Measurements from ENCODE around the gene SERGEF.
"Not testable (repeated sequence)": the region's sequence is repeated elsewhere in the genome, so short reads cannot be mapped to it uniquely, and the experiment has no call there.

The SERGEF gene

GRCh38 chr11:18000128-18000527 lies 12.7 kb downstream of the SERGEF start:
- DNase-seq, result not testable (repeated sequence)

DNA sequence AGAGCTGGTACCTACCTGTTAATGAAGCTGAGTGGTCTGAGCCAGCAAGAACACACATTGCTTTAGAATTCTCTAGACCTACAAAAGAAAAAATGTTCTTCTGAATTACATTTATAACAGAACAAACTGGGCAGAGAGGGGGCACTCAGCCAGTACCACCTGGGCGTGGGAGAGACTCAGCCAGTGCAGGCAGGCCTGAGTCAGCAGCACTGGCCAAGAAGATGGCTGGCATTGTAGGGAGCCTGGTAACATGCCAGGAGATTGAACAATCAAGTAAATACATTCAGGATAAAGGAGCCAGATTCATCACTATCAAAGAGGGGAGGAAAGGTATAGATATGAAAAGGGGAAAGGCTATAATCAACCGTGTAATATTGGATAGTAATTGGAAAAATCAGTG lies 19.9 kb downstream of the SERGEF start:
- DNase-seq, result no peak

DNA sequence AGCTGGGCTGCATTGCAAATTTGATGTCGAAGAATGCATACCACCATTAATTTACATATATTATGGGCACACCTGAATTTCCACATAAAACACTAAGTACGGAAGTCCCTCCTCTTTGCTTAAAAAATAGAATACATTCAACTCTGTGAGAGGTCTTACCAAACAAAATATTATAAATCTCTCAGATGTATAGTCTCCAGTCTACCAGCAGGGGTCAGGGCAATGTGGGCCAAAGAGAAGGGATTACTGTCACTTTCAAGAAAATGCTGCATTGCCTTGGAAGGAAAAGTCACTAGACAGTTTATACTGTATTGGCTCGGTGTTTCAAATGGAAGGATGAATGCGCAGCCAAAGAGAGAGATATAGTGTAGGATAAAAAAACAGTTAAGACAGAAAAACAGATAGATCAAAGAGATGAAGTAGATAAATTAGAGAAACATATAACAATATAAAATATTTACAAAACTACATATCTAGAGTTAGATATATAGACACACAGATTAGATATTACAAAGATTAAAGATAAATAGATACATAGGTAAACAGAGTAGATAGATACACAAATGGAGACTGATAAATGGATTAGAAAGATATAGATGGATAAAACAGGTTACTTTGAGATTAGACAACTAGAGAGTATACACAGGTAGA lies 20.9 kb downstream of the SERGEF start:
- no peak for DNase-seq

- DNase-seq, result no peak
Measured at GRCh38 chr11:17989306-17989705, 23.5 kb downstream of the SERGEF start.

DNA sequence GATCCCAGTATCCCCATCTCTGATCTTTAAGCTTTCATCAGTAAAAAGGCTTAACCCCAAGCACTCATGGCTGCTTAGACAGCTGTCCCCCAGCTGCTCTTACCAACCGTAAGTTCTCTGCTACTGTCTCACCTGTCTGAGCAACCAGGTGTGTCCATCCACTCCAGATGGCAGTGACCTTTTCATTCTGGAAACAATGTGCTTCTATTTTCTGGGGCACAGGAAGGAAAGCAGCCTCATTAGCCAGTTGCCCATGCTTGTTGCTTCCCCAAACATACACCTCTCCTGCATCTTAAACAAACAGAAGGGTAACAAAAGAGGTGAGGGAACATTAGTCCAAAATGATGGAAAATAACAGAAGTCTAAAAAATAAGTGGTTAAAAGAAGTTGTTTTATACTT lies 24.4 kb downstream of the SERGEF start:
- DNase-seq, result peak; percentile 78

- DNase-seq, result no peak
Measured at GRCh38 chr11:17987826-17988225, 25.0 kb downstream of the SERGEF start.

GRCh38 chr11:17986711-17987220 lies 26.1 kb downstream of the SERGEF start:
- no peak for DNase-seq

- DNase-seq, result no peak
Measured at GRCh38 chr11:17986007-17986710, 26.7 kb downstream of the SERGEF start.

- DNase-seq, result no peak
Measured at GRCh38 chr11:17985517-17985916, 27.3 kb downstream of the SERGEF start.

- no peak for DNase-seq
Measured at GRCh38 chr11:17983569-17983968, 29.3 kb downstream of the SERGEF start.

GRCh38 chr11:17979770-17980371 lies 33.0 kb downstream of the SERGEF start:
- DNase-seq, result no peak

GRCh38 chr11:17978553-17979287 lies 34.1 kb downstream of the SERGEF start:
- DNase-seq, result no peak

DNA sequence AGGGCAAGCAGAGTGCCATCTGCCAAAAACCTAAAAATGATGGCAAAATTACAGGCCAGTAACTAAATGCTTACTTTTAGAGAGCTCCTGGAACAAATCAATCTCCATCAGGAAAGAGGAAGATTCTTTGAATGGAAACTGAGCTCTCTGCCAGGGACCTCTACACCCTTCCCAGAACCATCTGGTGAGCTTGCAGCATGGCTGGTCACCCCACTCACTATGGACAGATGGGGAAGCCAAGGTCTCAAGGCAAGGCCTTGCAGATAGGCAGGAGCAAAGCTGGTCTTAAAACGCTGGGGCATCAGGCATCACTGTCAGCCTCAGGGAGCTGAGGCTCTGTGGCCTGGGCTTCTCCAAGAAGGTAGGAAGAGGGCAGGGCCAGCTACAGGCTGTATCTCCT lies 36.2 kb downstream of the SERGEF start:
- DNase-seq, result no peak

DNA sequence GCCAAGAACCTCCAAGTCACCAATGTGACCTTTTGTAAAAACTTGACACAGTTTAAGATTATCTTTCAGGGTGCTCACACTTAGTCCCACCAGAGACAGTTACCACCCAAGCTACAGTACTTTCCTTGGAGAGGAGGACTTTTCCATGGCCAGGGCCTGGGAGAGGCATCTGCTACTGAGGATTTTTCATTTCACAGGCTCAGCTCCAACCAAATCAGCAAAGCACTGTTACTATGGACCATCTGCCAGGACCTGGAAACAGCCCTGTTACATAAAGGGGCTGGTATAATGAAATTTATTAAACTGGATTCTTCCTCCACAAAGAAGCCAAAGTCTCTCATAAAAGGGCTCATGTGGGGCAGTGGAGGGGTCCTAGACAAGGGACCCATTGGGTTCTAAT lies 38.6 kb downstream of the SERGEF start:
- no peak for DNase-seq

- no peak for DNase-seq
Measured at GRCh38 chr11:17972987-17973386, 39.9 kb downstream of the SERGEF start.

- no peak for DNase-seq
Measured at GRCh38 chr11:17968206-17968605, 44.6 kb downstream of the SERGEF start.

- DNase-seq, result no peak
Measured at GRCh38 chr11:17967661-17968060, 45.2 kb downstream of the SERGEF start.

- no peak for DNase-seq
Measured at GRCh38 chr11:17960091-17960490, 52.8 kb downstream of the SERGEF start.

DNA sequence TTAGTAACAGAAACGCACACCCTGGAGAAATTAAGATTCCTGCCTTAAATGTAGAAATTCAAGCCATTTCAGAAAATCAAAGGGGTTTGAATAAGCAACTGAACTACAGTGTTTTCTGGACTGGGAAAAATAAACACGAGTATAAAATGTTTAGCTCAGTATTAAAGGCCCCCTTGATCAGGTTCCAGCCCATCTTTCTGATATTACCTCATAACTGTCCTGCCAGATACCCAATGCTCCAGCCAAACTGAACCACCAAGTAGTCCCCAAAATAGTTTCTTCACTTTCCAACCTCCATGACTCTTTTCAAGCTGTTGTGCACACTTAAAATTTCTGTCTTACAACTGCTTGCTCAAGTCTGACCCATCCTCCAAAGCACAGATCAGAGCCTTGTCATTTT lies 54.4 kb downstream of the SERGEF start:
- DNase-seq, result no peak

DNA sequence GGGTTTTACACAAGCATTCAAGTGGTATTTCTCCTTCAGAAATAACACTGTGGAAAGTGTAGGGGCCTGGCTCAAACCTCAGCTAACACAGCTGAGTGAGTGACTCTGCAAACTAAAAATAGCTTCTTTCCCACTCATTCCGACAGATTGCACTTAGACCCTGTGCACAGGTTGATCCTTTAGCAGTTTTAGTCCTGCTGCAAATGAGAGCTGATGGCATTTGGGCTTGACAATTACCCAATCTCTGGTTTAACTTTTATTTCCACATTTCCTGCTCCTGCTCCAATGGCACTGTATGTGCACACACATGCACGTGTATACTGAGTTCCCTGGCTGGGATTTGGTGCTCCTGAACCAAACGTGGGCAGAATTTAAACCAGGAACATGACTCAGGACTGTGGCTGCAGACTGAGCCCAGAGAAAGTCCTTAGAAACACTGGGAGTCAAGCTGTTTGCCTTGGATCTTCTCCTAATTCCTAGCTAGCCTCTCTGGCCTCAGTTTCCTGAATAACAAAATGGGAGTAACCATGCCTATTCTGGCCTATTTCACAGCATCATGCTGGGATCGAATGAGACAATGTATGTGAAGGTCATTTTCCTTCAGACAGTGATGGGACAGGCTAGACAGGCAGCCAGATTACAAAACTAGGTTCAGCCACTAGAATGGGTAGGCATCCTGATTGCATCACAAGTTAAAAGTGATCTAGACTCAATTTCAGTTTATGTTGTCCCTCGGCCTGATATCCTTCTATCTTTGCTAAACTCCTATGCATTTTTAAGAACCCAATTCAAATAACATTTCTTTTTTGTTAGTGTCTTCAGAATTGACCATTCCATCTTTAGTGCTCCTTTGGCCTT lies 58.2 kb downstream of the SERGEF start:
- no peak for DNase-seq

- DNase-seq, result no peak
Measured at GRCh38 chr11:17952487-17952886, 60.4 kb downstream of the SERGEF start.

- DNase-seq, result no peak
Measured at GRCh38 chr11:17951685-17952388, 61.0 kb downstream of the SERGEF start.
